MM.1S (cell line): Measurements from ENCODE around the gene FGF14.

ENCODE experiments used
- EZH2 ChIP-seq: fragments of 300-600 bp; sonication (generic); optimal IDR thresholded peaks from 2 replicates; pipeline ENCODE3; 2017; ENCODE audit warnings: low read depth, mild to moderate bottlenecking, antibody characterized with exemption, low read length, mixed read lengths
- EZH2phosphoT487 ChIP-seq: fragments of 300-600 bp; sonication (generic); IDR thresholded peaks from 2 replicates; pipeline ENCODE4 v1.6.1; 2018; ENCODE audit warnings: antibody characterized with exemption, low read length
- TF ChIP-seq, protein P1 (sequence below): fragments of 300-600 bp; sonication (generic); IDR thresholded peaks from 2 replicates; pipeline ENCODE4 v1.5.1; 2016; ENCODE audit warnings: antibody characterized with exemption, low read length, mixed read lengths

DNA sequence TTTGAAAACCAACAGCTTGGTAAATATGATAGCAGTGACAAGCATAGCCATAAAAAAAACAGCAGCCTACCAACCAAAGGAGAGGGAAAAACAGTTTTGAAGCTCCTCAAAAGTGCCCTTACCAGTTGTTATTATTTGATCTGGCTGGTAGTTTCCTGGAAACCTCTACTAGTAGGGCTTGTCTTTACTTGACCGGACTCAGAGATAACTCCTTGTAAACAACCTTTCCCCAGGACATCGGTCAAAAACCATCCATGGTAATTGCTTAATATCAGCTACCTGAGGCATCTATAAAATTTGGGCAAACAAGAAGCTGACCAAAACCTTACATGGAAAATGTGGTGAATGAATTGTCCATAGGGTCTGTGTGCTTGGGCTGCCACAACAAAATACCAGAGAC is 210.9 kb downstream of the FGF14 start:
- TF ChIP-seq, protein P1, sequence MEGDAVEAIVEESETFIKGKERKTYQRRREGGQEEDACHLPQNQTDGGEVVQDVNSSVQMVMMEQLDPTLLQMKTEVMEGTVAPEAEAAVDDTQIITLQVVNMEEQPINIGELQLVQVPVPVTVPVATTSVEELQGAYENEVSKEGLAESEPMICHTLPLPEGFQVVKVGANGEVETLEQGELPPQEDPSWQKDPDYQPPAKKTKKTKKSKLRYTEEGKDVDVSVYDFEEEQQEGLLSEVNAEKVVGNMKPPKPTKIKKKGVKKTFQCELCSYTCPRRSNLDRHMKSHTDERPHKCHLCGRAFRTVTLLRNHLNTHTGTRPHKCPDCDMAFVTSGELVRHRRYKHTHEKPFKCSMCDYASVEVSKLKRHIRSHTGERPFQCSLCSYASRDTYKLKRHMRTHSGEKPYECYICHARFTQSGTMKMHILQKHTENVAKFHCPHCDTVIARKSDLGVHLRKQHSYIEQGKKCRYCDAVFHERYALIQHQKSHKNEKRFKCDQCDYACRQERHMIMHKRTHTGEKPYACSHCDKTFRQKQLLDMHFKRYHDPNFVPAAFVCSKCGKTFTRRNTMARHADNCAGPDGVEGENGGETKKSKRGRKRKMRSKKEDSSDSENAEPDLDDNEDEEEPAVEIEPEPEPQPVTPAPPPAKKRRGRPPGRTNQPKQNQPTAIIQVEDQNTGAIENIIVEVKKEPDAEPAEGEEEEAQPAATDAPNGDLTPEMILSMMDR, result no peak
- TF ChIP-seq EZH2 (no peak), EZH2phosphoT487 (no peak)
